Measurements from ENCODE around the gene SEZ6L. TPM values are rescaled to one million over a fixed set of nuclear protein-coding genes. Genes with fewer than 3 reads are reported as not detected.

Gene SEZ6L
- total RNA-seq, 1 experiment from 2014 or later = 0.13 TPM

DNA sequence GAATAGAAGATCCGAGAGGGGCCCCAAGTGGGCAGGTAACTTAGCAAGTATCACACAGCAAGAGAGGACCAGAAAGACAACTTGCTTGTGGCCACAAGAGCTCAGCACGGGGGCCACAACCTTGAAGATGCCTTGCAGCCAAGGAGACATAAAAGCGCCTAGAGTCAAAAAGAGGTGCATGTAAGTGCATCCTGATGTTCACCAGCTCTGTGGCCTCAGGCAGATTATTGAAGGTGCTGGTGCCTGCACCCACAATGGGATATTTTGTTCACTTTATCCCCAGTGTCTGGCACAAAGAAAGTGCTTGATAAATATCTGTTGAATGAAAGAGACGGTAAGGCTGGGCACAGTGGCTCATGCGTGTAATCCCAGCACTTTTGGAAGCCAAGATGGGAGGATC lies 153.8 kb downstream of the SEZ6L start:
- Histone ChIP-seq H4K5ac (ENCODE audit: insufficient read length, low read depth, low read length) (no peak overlapping the region), H2BK5ac (ENCODE audit: insufficient read length, low read length) (no peak overlapping the region), H3K4ac (ENCODE audit: low read depth, low read length) (no peak overlapping the region), H2BK120ac (ENCODE audit: low read depth, low read length, poor library complexity, severe bottlenecking) (no peak overlapping the region), H4K91ac (ENCODE audit: insufficient read length, low read depth, low read length) (no peak overlapping the region), H3K9me3 (ENCODE audit: control insufficient read depth, low read depth, low read length) (no peaks in the 10 kb centered on the region), H3K27ac (ENCODE audit: insufficient read length, low read depth, low read length) (no peak overlapping the region), H4K20me1 (ENCODE audit: control insufficient read depth, insufficient read depth, insufficient read length) (no peaks in the 10 kb centered on the region), H3K79me2 (ENCODE audit: insufficient read depth, low read length) (no peaks in the 10 kb centered on the region), H2AFZ (ENCODE audit: low read length) (no peak overlapping the region), H3K4me1 (ENCODE audit: insufficient read depth, low read length) (no peaks in the 10 kb centered on the region), H3T11ph (ENCODE audit: low read length) (no peak overlapping the region), H3K14ac (ENCODE audit: insufficient read depth, low read length) (no peak overlapping the region), H3K23me2 (ENCODE audit: insufficient read length, low read depth, low read length, poor library complexity, severe bottlenecking) (peaks cover 5% of the 10 kb centered on the region), H3K56ac (ENCODE audit: insufficient read length, low read depth, low read length) (no peak overlapping the region), H3K79me1 (ENCODE audit: insufficient read depth, low read depth, low read length, poor library complexity, severe bottlenecking) (no peaks in the 10 kb centered on the region), H2BK15ac (ENCODE audit: low read depth, low read length) (no peak overlapping the region), H3K23ac (ENCODE audit: insufficient read length, low read depth, low read length) (no peak overlapping the region), H2AK5ac (ENCODE audit: insufficient read length, low read length) (no peak overlapping the region), H4K8ac (replicated peaks; ENCODE audit: insufficient read length, low read depth, low read length) (no peak overlapping the region), H3K4me2 (ENCODE audit: insufficient read depth, insufficient read length, low read length) (no peak overlapping the region), H3K27me3 (ENCODE audit: insufficient read depth, low read length) (no peaks in the 10 kb centered on the region), H2BK12ac (ENCODE audit: insufficient read length, low read depth, low read length) (no peak overlapping the region), H3K9ac (ENCODE audit: extremely low read depth, insufficient read length, low read length) (no peak overlapping the region), H3K18ac (ENCODE audit: insufficient read length, low read depth, low read length) (no peak overlapping the region), H2BK20ac (ENCODE audit: low read depth, low read length, poor library complexity, severe bottlenecking) (no peak overlapping the region)
- DNase-seq = no peak
- H3K9me3 Mint-ChIP-seq = peaks cover 0 to 3% of the 10 kb centered on the region in 2 experiments; a peak in 2 of 5 replicates
- H3K27ac Mint-ChIP-seq = no peak overlapping the region; a peak in 1 of 7 replicates
- no peaks in the 10 kb centered on the region for H3K36me3 Mint-ChIP-seq (ENCODE audit: insufficient read depth in 1 of 3, low read depth in 3 of 3)
- TF ChIP-seq, protein P1, sequence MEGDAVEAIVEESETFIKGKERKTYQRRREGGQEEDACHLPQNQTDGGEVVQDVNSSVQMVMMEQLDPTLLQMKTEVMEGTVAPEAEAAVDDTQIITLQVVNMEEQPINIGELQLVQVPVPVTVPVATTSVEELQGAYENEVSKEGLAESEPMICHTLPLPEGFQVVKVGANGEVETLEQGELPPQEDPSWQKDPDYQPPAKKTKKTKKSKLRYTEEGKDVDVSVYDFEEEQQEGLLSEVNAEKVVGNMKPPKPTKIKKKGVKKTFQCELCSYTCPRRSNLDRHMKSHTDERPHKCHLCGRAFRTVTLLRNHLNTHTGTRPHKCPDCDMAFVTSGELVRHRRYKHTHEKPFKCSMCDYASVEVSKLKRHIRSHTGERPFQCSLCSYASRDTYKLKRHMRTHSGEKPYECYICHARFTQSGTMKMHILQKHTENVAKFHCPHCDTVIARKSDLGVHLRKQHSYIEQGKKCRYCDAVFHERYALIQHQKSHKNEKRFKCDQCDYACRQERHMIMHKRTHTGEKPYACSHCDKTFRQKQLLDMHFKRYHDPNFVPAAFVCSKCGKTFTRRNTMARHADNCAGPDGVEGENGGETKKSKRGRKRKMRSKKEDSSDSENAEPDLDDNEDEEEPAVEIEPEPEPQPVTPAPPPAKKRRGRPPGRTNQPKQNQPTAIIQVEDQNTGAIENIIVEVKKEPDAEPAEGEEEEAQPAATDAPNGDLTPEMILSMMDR (conservative IDR thresholded peaks at IDR 0.05) = no peak
- H3K27me3 Mint-ChIP-seq (ENCODE audit: low read depth) = peaks cover 16% of the 10 kb centered on the region
- H3K4me3 Mint-ChIP-seq = no peak overlapping the region
- H3K4me1 Mint-ChIP-seq = 0 out of 4 replicates have a peak, but pooled peaks cover 0 to 3% of the 10 kb centered on the region in 2 experiments
- WGBS (ENCODE audit: extremely low coverage, insufficient read length, low lambda C conversion rate) = no CpG with 5 or more reads among the region's 5 CpGs
